CD4-positive, alpha-beta T cell treated with Interleukin-12 subunit alpha and Interleukin-12 subunit beta, for 1 hour (primary cell): ENCODE results near the gene LPIN3.

Experiments
- DNase-seq: peaks from one replicate; pipeline ENCODE4 v3.0.0-alpha.2; 2020

The LPIN3 gene

GRCh38 chr20:41352666-41353065 lies 12.0 kb downstream of the LPIN3 start:
- no peak for DNase-seq

- DNase-seq, result no peak
These were observed 12.9 kb downstream of the LPIN3 start for GRCh38 chr20:41353530-41353929.

- no peak for DNase-seq
These were observed 14.6 kb downstream of the LPIN3 start for GRCh38 chr20:41355192-41355591.

- no peak for DNase-seq
These were observed 15.1 kb downstream of the LPIN3 start for GRCh38 chr20:41355598-41356203.

GRCh38 chr20:41356951-41357350 lies 16.3 kb downstream of the LPIN3 start:
- DNase-seq, result no peak

- no peak for DNase-seq
These were observed 17.0 kb downstream of the LPIN3 start for GRCh38 chr20:41357424-41358163.

- no peak for DNase-seq
These were observed 17.6 kb downstream of the LPIN3 start for GRCh38 chr20:41358230-41358629.

GRCh38 chr20:41358717-41359116 lies 18.1 kb downstream of the LPIN3 start:
- no peak for DNase-seq

GRCh38 chr20:41359541-41360011 lies 19.0 kb downstream of the LPIN3 start:
- DNase-seq, result no peak

GRCh38 chr20:41360831-41361756 lies 20.5 kb downstream of the LPIN3 start:
- no peak for DNase-seq

GRCh38 chr20:41361757-41362747 lies 21.4 kb downstream of the LPIN3 start:
- no peak for DNase-seq

GRCh38 chr20:41362748-41363140 lies 22.1 kb downstream of the LPIN3 start:
- DNase-seq, result no peak

- no peak for DNase-seq
These were observed 23.0 kb downstream of the LPIN3 start for GRCh38 chr20:41363601-41364000.

- DNase-seq, result no peak
These were observed 23.7 kb downstream of the LPIN3 start for GRCh38 chr20:41364236-41364855.

GRCh38 chr20:41364967-41365765 lies 24.5 kb downstream of the LPIN3 start:
- DNase-seq, result no peak

- DNase-seq, result no peak
These were observed 25.3 kb downstream of the LPIN3 start for GRCh38 chr20:41365777-41366545.

GRCh38 chr20:41366546-41367392 lies 26.1 kb downstream of the LPIN3 start, which contains the start of gene EMILIN3:
TSS of gene EMILIN3 (minus strand) at chr20:41366818. CDS start at chr20:41366634, 184 bp downstream.
- no peak for DNase-seq

GRCh38 chr20:41367393-41367695 lies 26.7 kb downstream of the LPIN3 start:
- DNase-seq, result no peak

- DNase-seq, result no peak
These were observed 27.3 kb downstream of the LPIN3 start for GRCh38 chr20:41367956-41368355.
